MM.1S (cell line): Measurements from ENCODE around the gene TMSB10.
A peak's percentile ranks its signal among the peaks of the same experiment; 100 is the strongest.

Source experiments
- DNase-seq: peaks from one replicate; pipeline ENCODE4 v3.0.0-alpha.2; 2015
- H2AFZ ChIP-seq: fragments of 300-600 bp; sonication (generic); 2 replicates; pipeline ENCODE4 v1.6.0; 2016; ENCODE audit warnings: antibody characterized with exemption, low read length
- H3F3A ChIP-seq: fragments of 300-600 bp; sonication (generic); 2 replicates; pipeline ENCODE4 v1.6.1; 2016; ENCODE audit warnings: mild to moderate bottlenecking, antibody characterized with exemption, low read length, moderate library complexity, mixed read lengths; ENCODE audit not compliant: insufficient read depth
- H3K27ac ChIP-seq: fragments of 300-600 bp; sonication (generic); 2 replicates; pipeline ENCODE4 v1.5.1; 2016; ENCODE audit warnings: mild to moderate bottlenecking, low read length
- H3K27me3 ChIP-seq: fragments of 300-600 bp; sonication (generic); replicated peaks from 2 replicates; pipeline ENCODE4 v1.6.0; 2016; ENCODE audit warnings: low read length; ENCODE audit not compliant: insufficient read depth
- H3K36me3 ChIP-seq: fragments of 300-600 bp; sonication (generic); replicated peaks from 2 replicates; pipeline ENCODE4 v1.6.1; 2016; ENCODE audit warnings: mild to moderate bottlenecking, low read length, mixed read lengths; ENCODE audit not compliant: insufficient read depth
- H3K4me1 ChIP-seq: fragments of 300-600 bp; sonication (generic); 2 replicates; pipeline ENCODE4 v1.6.1; 2016; ENCODE audit warnings: low read length, mixed read lengths
- H3K4me2 ChIP-seq: fragments of 300-600 bp; sonication (generic); 2 replicates; pipeline ENCODE4 v1.6.0; 2016; ENCODE audit warnings: low read depth, low read length
- H3K4me3 ChIP-seq: fragments of 300-600 bp; sonication (generic); 2 replicates; pipeline ENCODE4 v1.5.1; 2016; ENCODE audit warnings: low read length, mixed read lengths
- H3K79me2 ChIP-seq: fragments of 300-600 bp; sonication (generic); 2 replicates; pipeline ENCODE4 v1.6.1; 2016; ENCODE audit warnings: mixed run types, low read length, mixed read lengths
- H3K9ac ChIP-seq: fragments of 300-600 bp; sonication (generic); 2 replicates; pipeline ENCODE4 v1.6.1; 2016; ENCODE audit warnings: low read length, mixed read lengths
- H3K9me2 ChIP-seq: fragments of 300-600 bp; sonication (generic); replicated peaks from 2 replicates; pipeline ENCODE4 v1.6.1; 2016; ENCODE audit warnings: mild to moderate bottlenecking, low read length, mixed read lengths; ENCODE audit not compliant: insufficient read depth
- H3K9me3 ChIP-seq: fragments of 300-600 bp; sonication (generic); replicated peaks from 2 replicates; pipeline ENCODE4 v1.6.1; 2016; ENCODE audit warnings: mild to moderate bottlenecking, low read length, mixed read lengths; ENCODE audit not compliant: insufficient read depth
- H4K20me1 ChIP-seq: fragments of 300-600 bp; sonication (generic); 2 replicates; pipeline ENCODE4 v1.6.1; 2016; ENCODE audit warnings: mild to moderate bottlenecking, low read length, moderate library complexity, mixed read lengths; ENCODE audit not compliant: insufficient read depth
- CTCF ChIP-seq: fragments of 300-600 bp; sonication (generic); IDR thresholded peaks from 2 replicates; pipeline ENCODE4 v1.5.1; 2016; ENCODE audit warnings: antibody characterized with exemption, low read length, mixed read lengths
- EZH2 ChIP-seq: fragments of 300-600 bp; sonication (generic); optimal IDR thresholded peaks from 2 replicates; pipeline ENCODE3; 2017; ENCODE audit warnings: low read depth, mild to moderate bottlenecking, antibody characterized with exemption, low read length, mixed read lengths
- EZH2phosphoT487 ChIP-seq: fragments of 300-600 bp; sonication (generic); IDR thresholded peaks from 2 replicates; pipeline ENCODE4 v1.6.1; 2018; ENCODE audit warnings: antibody characterized with exemption, low read length

Gene TMSB10

DNA sequence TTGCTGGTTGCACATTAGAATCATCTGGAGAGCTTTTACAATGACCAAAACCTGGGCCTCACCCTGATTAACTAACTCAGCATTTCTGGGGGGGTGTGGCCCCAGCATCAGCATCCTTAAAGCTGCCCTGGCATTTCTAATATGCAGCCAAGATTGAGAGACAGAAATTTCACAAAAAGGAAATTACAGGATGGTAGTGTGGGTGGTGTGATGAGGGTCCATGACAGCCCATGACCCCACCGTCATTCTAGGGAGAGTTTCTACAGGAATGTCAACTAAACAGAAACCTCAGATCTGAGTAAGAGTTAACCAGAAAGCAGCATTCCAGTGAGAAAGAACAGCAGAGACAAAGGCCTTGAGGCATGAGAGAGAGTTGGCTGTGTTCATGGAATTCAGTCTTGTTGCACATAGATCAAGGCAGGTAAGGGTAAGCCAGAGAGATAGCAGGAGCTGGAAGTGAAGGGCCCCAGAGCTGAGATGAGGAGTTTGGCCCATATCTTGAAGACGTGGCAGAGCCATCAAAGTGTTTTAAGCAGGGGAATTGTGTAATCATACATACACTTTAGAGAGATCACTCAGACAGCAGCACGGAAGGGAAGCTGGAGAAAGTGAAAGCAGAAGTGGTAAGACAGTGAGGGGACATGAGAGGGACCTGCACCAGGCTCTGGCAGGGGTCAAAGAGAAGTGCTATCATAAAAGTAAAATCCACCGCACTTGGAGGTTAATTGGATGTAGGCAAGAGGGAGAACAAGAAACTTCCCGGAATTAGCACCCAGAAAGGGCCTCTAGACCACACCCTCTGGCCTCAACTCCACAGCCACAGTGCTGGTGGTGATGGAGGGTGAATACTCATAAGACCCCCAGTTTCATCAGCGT lies 16.8 kb upstream of the TMSB10 start:
- H3K4me3 ChIP-seq = peak overlapping the region; percentile 26
- H3K9ac ChIP-seq = no peak overlapping the region; the same call in 1 of the 2 replicates
- H2AFZ ChIP-seq = peak overlapping the region; percentile 78
- no peaks in the 10 kb centered on the region for H3K79me2 ChIP-seq
- peak; percentile 52 for DNase-seq
- no peaks in the 10 kb centered on the region for H3K9me3 ChIP-seq
- H4K20me1 ChIP-seq = no peaks in the 10 kb centered on the region
- peaks cover 12% of the 10 kb centered on the region for H3K4me1 ChIP-seq
- TF ChIP-seq CTCF (no peak), EZH2phosphoT487 (no peak), EZH2 (no peak)
- no peaks in the 10 kb centered on the region for H3K9me2 ChIP-seq
- no peaks in the 10 kb centered on the region for H3K27me3 ChIP-seq
- peaks cover 6% of the 10 kb centered on the region; the same call in 1 of the 2 replicates for H3F3A ChIP-seq
- H3K4me2 ChIP-seq = peak overlapping the region; percentile 51
- H3K27ac ChIP-seq = no peak overlapping the region
- no peaks in the 10 kb centered on the region for H3K36me3 ChIP-seq

GRCh38 chr2:84889332-84889731 lies 16.1 kb upstream of the TMSB10 start:
- H3K27ac ChIP-seq = no peak overlapping the region
- TF ChIP-seq EZH2phosphoT487 = no peak
- TF ChIP-seq CTCF = no peak
- TF ChIP-seq EZH2 = no peak
- no peaks in the 10 kb centered on the region for H3K9me3 ChIP-seq
- no peak for DNase-seq
- H3K36me3 ChIP-seq = no peaks in the 10 kb centered on the region
- no peak overlapping the region; the same call in 1 of the 2 replicates for H3K9ac ChIP-seq
- H3K79me2 ChIP-seq = no peaks in the 10 kb centered on the region
- peak overlapping the region; percentile 51; the same call in 1 of the 2 replicates for H3K4me2 ChIP-seq
- H3F3A ChIP-seq = peaks cover 6% of the 10 kb centered on the region; the same call in 1 of the 2 replicates
- peak overlapping the region; percentile 78 for H2AFZ ChIP-seq
- H3K4me3 ChIP-seq = peak overlapping the region; percentile 26
- H3K27me3 ChIP-seq = no peaks in the 10 kb centered on the region
- no peaks in the 10 kb centered on the region for H4K20me1 ChIP-seq
- H3K9me2 ChIP-seq = no peaks in the 10 kb centered on the region
- H3K4me1 ChIP-seq = peaks cover 12% of the 10 kb centered on the region

DNA sequence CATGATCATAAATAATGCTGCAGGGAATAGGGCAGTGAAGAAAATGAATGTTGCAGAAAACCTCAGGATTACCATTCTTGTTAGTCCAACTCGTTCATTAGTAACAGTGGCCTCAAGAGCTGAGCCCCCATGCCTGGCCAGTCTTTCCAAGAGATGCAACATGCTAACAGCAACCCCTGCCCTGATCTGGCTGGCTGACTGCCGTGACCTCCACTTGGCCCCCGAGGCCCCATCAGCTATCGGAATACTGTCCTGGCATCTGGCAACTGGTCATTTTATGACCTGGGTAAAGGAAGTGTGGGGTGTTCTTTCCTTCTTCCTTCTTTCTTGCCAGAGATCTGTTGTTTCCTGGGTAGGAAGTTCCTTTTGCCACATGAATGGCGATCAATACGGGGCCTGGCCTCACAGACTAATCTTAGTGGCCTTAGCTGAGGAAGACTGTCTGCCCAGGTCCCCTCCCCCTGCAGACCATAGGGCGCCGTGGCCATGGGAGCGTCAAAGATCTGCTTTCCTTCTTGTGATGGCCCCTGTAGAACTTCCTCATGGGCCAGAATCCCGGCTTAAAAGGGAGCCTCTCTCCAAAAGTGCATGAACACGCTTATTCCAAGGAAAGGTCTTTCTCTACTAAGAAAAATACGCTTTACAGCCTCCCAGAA lies 14.0 kb upstream of the TMSB10 start:
- no peak overlapping the region for H2AFZ ChIP-seq
- no peaks in the 10 kb centered on the region for H3K79me2 ChIP-seq
- peaks cover 6% of the 10 kb centered on the region; the same call in 1 of the 2 replicates for H3F3A ChIP-seq
- H3K4me1 ChIP-seq = peaks cover 12% of the 10 kb centered on the region
- no peaks in the 10 kb centered on the region for H3K36me3 ChIP-seq
- H4K20me1 ChIP-seq = no peaks in the 10 kb centered on the region
- no peaks in the 10 kb centered on the region for H3K9me3 ChIP-seq
- H3K27me3 ChIP-seq = no peaks in the 10 kb centered on the region
- H3K9me2 ChIP-seq = no peaks in the 10 kb centered on the region
- H3K27ac ChIP-seq = no peak overlapping the region
- no peak overlapping the region for H3K4me3 ChIP-seq
- no peak for DNase-seq
- no peak overlapping the region for H3K9ac ChIP-seq
- TF ChIP-seq EZH2 = no peak
- no peak for TF ChIP-seq CTCF
- H3K4me2 ChIP-seq = no peak overlapping the region
